AG04449 (cell line): ENCODE measurements around the gene GHRHR.

Experiments used
- CTCF ChIA-PET: fragments of 350-600 bp; formaldehyde crosslinking; extraction: SDS; loops from one replicate; lab custom pipeline; 2021; ENCODE audit warnings: antibody characterized with exemption; lab: Yijun Ruan, JAX
- POLR2A ChIA-PET: fragments of 400-600, 350-600 bp; formaldehyde crosslinking; extraction: SDS; loops from one replicate; lab custom pipeline; 2020; ENCODE audit warnings: antibody characterized with exemption, inconsistent platforms; lab: Yijun Ruan, JAX
- DNase-seq: peaks from one replicate; pipeline ENCODE4 v3.0.0-alpha.2; 2010; ENCODE audit warnings: low read depth, low spot score
- H3K4me3 ChIP-seq: 2 replicates; pipeline ENCODE4 v1.5.1; 2011; ENCODE audit warnings: low read depth, mild to moderate bottlenecking, control low read depth, low read length
- CTCF ChIP-seq: IDR thresholded peaks from one replicate; pipeline ENCODE4 v1.5.1; 2011; ENCODE audit warnings: mild to moderate bottlenecking, moderate library complexity, low read length, control low read depth, inconsistent platforms; ENCODE audit not compliant: insufficient read depth; ENCODE audit errors: missing control alignments

The GHRHR gene

GRCh38 chr7:30983042-30983913 lies 19.5 kb downstream of the GHRHR start:
- TF ChIP-seq CTCF: peak; percentile 92
- POLR2A ChIA-PET: no interaction called here

GRCh38 chr7:30983914-30984247 lies 20.1 kb downstream of the GHRHR start:
- POLR2A ChIA-PET: no interaction called here
- TF ChIP-seq CTCF: no peak
- CTCF ChIA-PET: interaction anchor here (0.6 to 11.6 kb wide), 29 partner anchors 8 to 244 kb away, joined by 3 to 427 read pairs (median 5); no protein-coding TSS in a partner anchor
- DNase-seq: no peak
- no peak overlapping the region for H3K4me3 ChIP-seq

More at GRCh38 chr7:30983042-30983913, 19.5 kb downstream of the GHRHR start:
- CTCF ChIA-PET: interaction anchor here (0.6 to 11.6 kb wide), 34 partner anchors 9 to 244 kb away, joined by 3 to 427 read pairs (median 4); no protein-coding TSS in a partner anchor
- DNase-seq: no peak
- H3K4me3 ChIP-seq: no peak overlapping the region

- no peak for DNase-seq
- H3K4me3 ChIP-seq: no peak overlapping the region
- ChIA-PET CTCF (interaction anchor here (0.7 to 11.6 kb wide), 17 partner anchors 9 to 209 kb away, joined by 3 to 427 read pairs (median 4); no protein-coding TSS in a partner anchor), POLR2A (no interaction called here)
- no peak for TF ChIP-seq CTCF
Measured at GRCh38 chr7:30984359-30985107, 20.8 kb downstream of the GHRHR start.

GRCh38 chr7:30985756-30986155 lies 22.0 kb downstream of the GHRHR start:
- CTCF ChIA-PET: interaction anchor here (0.9 to 11.6 kb wide), 8 partner anchors 9 to 186 kb away, joined by 3 to 427 read pairs (median 5); no protein-coding TSS in a partner anchor
- H3K4me3 ChIP-seq: no peak overlapping the region
- no peak for DNase-seq
- no peak for TF ChIP-seq CTCF
- POLR2A ChIA-PET: no interaction called here

- CTCF ChIA-PET: interaction anchor here (1.1 to 11.6 kb wide), 6 partner anchors 8 to 185 kb away, joined by 4 to 427 read pairs (median 8); no protein-coding TSS in a partner anchor
- TF ChIP-seq CTCF: no peak
- POLR2A ChIA-PET: no interaction called here
- DNase-seq: no peak
- H3K4me3 ChIP-seq: no peak overlapping the region
Measured at GRCh38 chr7:30986331-30986730, 22.6 kb downstream of the GHRHR start.
